SK-N-SH (cell line): ENCODE results near the gene ARFGAP1. TPM values are rescaled to one million over a fixed set of nuclear protein-coding genes. Genes with fewer than 3 reads are reported as not detected.

Experiments
- CTCF ChIA-PET: fragments of 300-600, 350-600 bp; formaldehyde crosslinking; extraction: SDS; loops from one replicate; lab custom pipeline; 2021; lab: Yijun Ruan, JAX
- POLR2A ChIA-PET: fragments of 350-600 bp; sonication (Branson Sonifier 250); formaldehyde crosslinking; extraction: SDS; loops from one replicate; lab custom pipeline; 2020; ENCODE audit warnings: antibody characterized with exemption, inconsistent platforms; lab: Yijun Ruan, JAX
- DNase-seq: peaks from one replicate; pipeline ENCODE4 v3.0.0; 2012
- H2AFZ ChIP-seq: fragments of 200-600 bp; sonication (generic); 2 replicates; pipeline ENCODE4 v1.8.1; 2016; ENCODE audit warnings: antibody characterized with exemption, mild to moderate bottlenecking, low read depth
- H3F3A ChIP-seq: fragments of 200-600 bp; sonication (generic); replicated peaks from 2 replicates; pipeline ENCODE3; 2016; ENCODE audit warnings: antibody characterized with exemption, mild to moderate bottlenecking; ENCODE audit not compliant: insufficient read depth
- H3K27ac ChIP-seq, 2 experiments: fragments of 200-500 bp in 1 of 2; fragments of 200-600 bp in 1 of 2; sonication (Bioruptor generic) in 1 of 2; sonication (generic), shearing (Covaris generic) in 1 of 2; 2 replicates each; pipeline versions ENCODE4 v1.5.1 to v1.6.1; 2014 to 2016; ENCODE audit warnings: low read depth in 2 of 2, inconsistent platforms in 1 of 2, low read length in 1 of 2, mild to moderate bottlenecking in 1 of 2, mixed read lengths in 1 of 2
- H3K27me3 ChIP-seq: fragments of 200-600 bp; sonication (generic), shearing (Covaris generic); 2 replicates; pipeline ENCODE4 v1.6.1; 2016; ENCODE audit warnings: mixed run types; ENCODE audit not compliant: insufficient read depth
- H3K36me3 ChIP-seq, 2 experiments: fragments of 200-500 bp in 1 of 2; fragments of 200-600 bp in 1 of 2; sonication (Bioruptor generic) in 1 of 2; sonication (generic) in 1 of 2; replicated peaks in 1 of 2; 2 replicates each; pipeline versions ENCODE3 to v1.5.1; 2014 to 2016; ENCODE audit warnings: low read length in 1 of 2, mild to moderate bottlenecking in 1 of 2; ENCODE audit not compliant: insufficient read depth in 2 of 2, control insufficient read depth in 1 of 2
- H3K4me1 ChIP-seq, 2 experiments: fragments of 200-500 bp in 1 of 2; fragments of 200-600 bp in 1 of 2; sonication (Bioruptor generic) in 1 of 2; sonication (generic), shearing (Covaris generic) in 1 of 2; 2 replicates each; pipeline versions ENCODE4 v1.5.1 to v1.6.1; 2014 to 2016; ENCODE audit warnings: low read depth in 1 of 2, low read length in 1 of 2, mixed run types in 1 of 2; ENCODE audit not compliant: insufficient read depth in 2 of 2, control insufficient read depth in 1 of 2
- H3K4me2 ChIP-seq: fragments of 200-600 bp; sonication (generic), shearing (Covaris generic); 2 replicates; pipeline ENCODE4 v1.6.1; 2017; ENCODE audit warnings: mixed run types
- H3K4me3 ChIP-seq, 2 experiments: fragments of 200-500 bp in 1 of 2; fragments of 200-600 bp in 1 of 2; sonication (Bioruptor generic) in 1 of 2; sonication (generic), shearing (Covaris generic) in 1 of 2; 2 replicates each; pipeline versions ENCODE4 v1.5.1 to v1.8.1; 2014 to 2016; ENCODE audit warnings: low read depth in 2 of 2, inconsistent platforms in 1 of 2, low read length in 1 of 2, mild to moderate bottlenecking in 1 of 2, mixed read lengths in 1 of 2, moderate library complexity in 1 of 2
- H3K79me2 ChIP-seq: fragments of 200-600 bp; sonication (generic); 2 replicates; pipeline ENCODE4 v1.8.1; 2017; ENCODE audit warnings: mild to moderate bottlenecking; ENCODE audit not compliant: insufficient read depth
- H3K9ac ChIP-seq: fragments of 200-600 bp; sonication (generic); 2 replicates; pipeline ENCODE4 v1.6.1; 2017; ENCODE audit warnings: mixed run types
- H3K9me2 ChIP-seq: fragments of 200-600 bp; sonication (generic); 2 replicates; pipeline ENCODE4 v1.6.1; 2017; ENCODE audit warnings: mixed run types
- H3K9me3 ChIP-seq: fragments of 200-600 bp; sonication (generic); 2 replicates; pipeline ENCODE4 v1.6.1; 2017; ENCODE audit warnings: mixed run types, mild to moderate bottlenecking, moderate library complexity
- H4K20me1 ChIP-seq: fragments of 200-600 bp; sonication (generic); 2 replicates; pipeline ENCODE4 v1.6.1; 2017; ENCODE audit warnings: mild to moderate bottlenecking, mixed run types; ENCODE audit not compliant: insufficient read depth
- CTCF ChIP-seq: fragments of 200-600 bp; sonication (generic); IDR thresholded peaks from 2 replicates; pipeline ENCODE4 v1.6.1; 2017; ENCODE audit warnings: antibody characterized with exemption, mild to moderate bottlenecking, moderate library complexity
- EP300 ChIP-seq, 2 experiments: IDR thresholded peaks; 2 replicates each; pipeline versions ENCODE4 v1.4.0 to v1.6.1; 2012; ENCODE audit warnings: borderline replicate concordance in 1 of 2, low read depth in 1 of 2, low read length in 1 of 2
- GABPA ChIP-seq: IDR thresholded peaks from 2 replicates; pipeline ENCODE4 v1.4.0; 2012; ENCODE audit warnings: low read depth, mild to moderate bottlenecking
- NRF1 ChIP-seq: IDR thresholded peaks from 2 replicates; pipeline ENCODE4 v1.6.1; 2012; ENCODE audit warnings: low read depth, mild to moderate bottlenecking, low read length
- RAD21 ChIP-seq: IDR thresholded peaks from 2 replicates; pipeline ENCODE4 v1.6.1; 2012; ENCODE audit warnings: mild to moderate bottlenecking, low read length
- RCOR1 ChIP-seq: fragments of 150-350 bp; IDR thresholded peaks from 2 replicates; pipeline ENCODE4 v1.6.1; 2017; ENCODE audit warnings: antibody characterized with exemption, low read length
- SIN3A ChIP-seq: IDR thresholded peaks from 2 replicates; pipeline ENCODE4 v1.6.1; 2012; ENCODE audit warnings: low read depth, mild to moderate bottlenecking, low read length, moderate library complexity, borderline replicate concordance
- TAF1 ChIP-seq: IDR thresholded peaks from 2 replicates; pipeline ENCODE4 v1.6.1; 2012; ENCODE audit warnings: low read depth, mild to moderate bottlenecking, low read length, moderate library complexity, borderline replicate concordance
- TEAD4 ChIP-seq: IDR thresholded peaks from 2 replicates; pipeline ENCODE4 v1.4.0; 2012; ENCODE audit warnings: mild to moderate bottlenecking, borderline replicate concordance; ENCODE audit not compliant: insufficient read depth
- WGBS: methylation state at CpG from one replicate; pipeline ENCODE4 v1.1.6; 2017; ENCODE audit warnings: low lambda C conversion rate; 5-methylcytosine and 5-hydroxymethylcytosine counted together
- polyA plus RNA-seq, 3 experiments: library from polyadenylated mRNA; depleted of rRNA; stranded (reverse); fragments of >200 nt; gene quantifications; 2 replicates each; pipeline ENCODE4 v1.2.3, GENCODE V29; 2012

ARFGAP1 gene
- polyA plus RNA-seq, 1 of the 3 experiments (the other 2 are of a cell fraction), result 72.7 TPM

- H3K36me3 ChIP-seq, result peaks cover 19 to 90% of the 10 kb centered on the region in 2 experiments
- ChIA-PET POLR2A (no interaction called here), CTCF (interaction anchor here (0.6 to 3.4 kb wide), 8 partner anchors 8 to 200 kb away, joined by 3 to 14 read pairs (median 4); partner anchors contain the start of genes ARFGAP1 and NKAIN4)
- no peaks in the 10 kb centered on the region for H3F3A ChIP-seq
- TF ChIP-seq EP300 (IDR thresholded peaks at IDR 0.05; ENCODE audit: borderline replicate concordance in 1 of 2, low read depth in 1 of 2, low read length in 1 of 2) (no peak), TAF1 (no peak), NRF1 (no peak), RCOR1 (no peak)
- H3K4me2 ChIP-seq, result no peak overlapping the region
- H3K9me2 ChIP-seq, result no peaks in the 10 kb centered on the region
- peaks cover 33% of the 10 kb centered on the region for H4K20me1 ChIP-seq
- 93% methylated on average over 6 of the region's 6 CpGs for WGBS
- peaks cover 34% of the 10 kb centered on the region for H3K79me2 ChIP-seq
- H3K4me3 ChIP-seq, result no peak overlapping the region
- H3K9ac ChIP-seq, result no peak overlapping the region
- no peak overlapping the region for H3K27ac ChIP-seq
- no peaks in the 10 kb centered on the region for H3K9me3 ChIP-seq
- no peak for DNase-seq
- H3K27me3 ChIP-seq, result no peaks in the 10 kb centered on the region
- H2AFZ ChIP-seq, result no peak overlapping the region
- no peaks in the 10 kb centered on the region for H3K4me1 ChIP-seq
Measured at GRCh38 chr20:63280371-63280770, 7.8 kb downstream of the ARFGAP1 start.

- H3K27ac ChIP-seq, result no peak overlapping the region
- no peaks in the 10 kb centered on the region for H3K9me2 ChIP-seq
- ChIA-PET POLR2A (interaction anchor here (1.3 kb wide), 1 partner anchor 8 kb away, joined by 4 read pairs; the partner anchor contains the start of gene ARFGAP1), CTCF (interaction anchor here (0.9 to 3.4 kb wide), 9 partner anchors 8 to 100 kb away, joined by 3 to 14 read pairs (median 4); partner anchors contain the start of gene ARFGAP1)
- peaks cover 19 to 93% of the 10 kb centered on the region in 2 experiments for H3K36me3 ChIP-seq
- H3K4me3 ChIP-seq, result no peak overlapping the region; a peak in 1 of 4 replicates
- H3K4me2 ChIP-seq, result no peak overlapping the region
- peak; percentile 61 for DNase-seq
- no peaks in the 10 kb centered on the region for H3K9me3 ChIP-seq
- H2AFZ ChIP-seq, result no peak overlapping the region
- H3K9ac ChIP-seq, result no peak overlapping the region
- TF ChIP-seq RAD21, result no peak
- no peak for TF ChIP-seq SIN3A
- no peak for TF ChIP-seq TAF1
- peak; percentile 33 for TF ChIP-seq CTCF
- no peak for TF ChIP-seq GABPA
- TF ChIP-seq TEAD4, result no peak
- 84% methylated on average over 14 of the region's 19 CpGs for WGBS
- H3K4me1 ChIP-seq, result no peaks in the 10 kb centered on the region
- H3F3A ChIP-seq, result no peaks in the 10 kb centered on the region
- no peaks in the 10 kb centered on the region for H3K27me3 ChIP-seq
- peaks cover 27% of the 10 kb centered on the region for H3K79me2 ChIP-seq
- H4K20me1 ChIP-seq, result peaks cover 26% of the 10 kb centered on the region
Measured at GRCh38 chr20:63280929-63281545, 8.4 kb downstream of the ARFGAP1 start.
